ENCODE data around the gene CHPF. TPM values are rescaled to one million over a fixed set of nuclear protein-coding genes. Genes with fewer than 3 reads are reported as not detected.
A peak's percentile ranks its signal among the peaks of the same experiment; 100 is the strongest.

CHPF gene
- total RNA-seq, 1 experiment from 2014 or later = 73.7 TPM

DNA sequence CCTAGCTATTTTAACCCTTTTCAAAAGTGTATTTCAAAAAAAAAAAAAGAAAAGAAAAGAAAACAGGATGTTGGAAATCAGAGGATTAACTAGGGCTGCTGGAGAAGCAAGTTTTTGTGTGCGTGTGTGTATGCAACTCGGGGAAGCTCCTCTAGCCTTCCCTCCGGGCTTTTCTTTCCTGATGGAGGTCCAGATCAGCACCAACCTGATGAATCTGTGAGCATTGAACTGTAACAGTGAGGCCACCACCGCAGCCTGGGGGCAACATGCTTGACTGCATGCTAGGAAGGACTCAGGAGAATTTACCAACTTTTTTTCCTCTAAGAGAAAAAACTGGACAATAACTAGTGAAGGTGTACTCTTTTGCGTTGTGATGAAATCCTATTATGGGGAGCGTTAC lies 25.4 kb upstream of the CHPF start:
- DNase-seq (ENCODE audit: low read depth) = peak; percentile 60

- DNase-seq (ENCODE audit: low read depth) = no peak
Measured at GRCh38 chr2:219567791-219568361, 24.3 kb upstream of the CHPF start.

GRCh38 chr2:219567131-219567530 lies 23.5 kb upstream of the CHPF start:
- no peak for DNase-seq (ENCODE audit: low read depth)

- DNase-seq (ENCODE audit: low read depth) = no peak
Measured at GRCh38 chr2:219566640-219567039, 23.0 kb upstream of the CHPF start.

DNA sequence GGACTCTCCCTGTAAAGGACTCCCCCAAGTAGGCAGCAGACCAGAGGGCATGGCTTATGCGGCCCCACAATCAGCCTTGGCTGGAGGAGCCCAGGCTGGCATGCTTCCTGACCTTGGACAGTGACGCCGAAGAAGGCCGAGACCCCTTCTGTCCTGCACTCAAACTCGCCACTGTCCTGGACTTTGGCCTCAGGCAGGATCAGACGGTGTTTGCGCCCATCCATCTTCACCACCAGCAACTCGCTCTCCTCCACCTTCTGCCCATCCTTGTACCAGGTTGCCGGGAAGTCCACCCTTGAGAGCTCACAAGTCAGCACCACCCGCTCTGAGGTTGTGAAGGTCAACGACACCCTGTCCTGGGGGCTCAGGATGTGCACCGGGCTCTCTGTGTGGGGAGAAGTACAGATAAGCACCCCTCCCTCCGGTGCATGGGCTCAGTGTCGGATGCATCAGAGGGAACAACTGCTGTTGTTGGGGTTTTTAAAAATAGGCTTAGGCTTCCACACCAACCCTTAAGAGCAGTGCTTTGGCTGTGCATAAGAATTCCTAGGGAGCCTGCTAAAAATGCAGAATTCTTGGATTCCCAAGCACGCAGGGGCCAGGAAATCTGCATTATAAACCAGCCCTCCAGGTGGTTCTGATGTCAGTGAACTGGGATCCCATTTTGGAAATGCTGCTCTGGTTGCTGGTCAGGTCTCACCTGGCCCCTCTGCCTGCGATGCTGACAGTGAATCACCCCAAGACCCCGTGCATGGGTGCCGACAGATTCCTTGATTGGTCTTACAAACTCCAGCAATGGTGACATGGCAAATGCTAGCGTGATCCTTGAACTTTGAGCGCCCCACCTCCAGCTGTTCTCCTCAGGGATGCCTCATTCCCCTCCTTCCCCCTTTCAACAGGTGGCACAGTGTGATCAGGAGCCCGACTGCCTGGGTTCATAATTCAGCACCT lies 21.8 kb upstream of the CHPF start:
- DNase-seq (ENCODE audit: low read depth) = no peak

GRCh38 chr2:219563271-219563928 lies 19.8 kb upstream of the CHPF start:
- DNase-seq (ENCODE audit: low read depth) = no peak

DNA sequence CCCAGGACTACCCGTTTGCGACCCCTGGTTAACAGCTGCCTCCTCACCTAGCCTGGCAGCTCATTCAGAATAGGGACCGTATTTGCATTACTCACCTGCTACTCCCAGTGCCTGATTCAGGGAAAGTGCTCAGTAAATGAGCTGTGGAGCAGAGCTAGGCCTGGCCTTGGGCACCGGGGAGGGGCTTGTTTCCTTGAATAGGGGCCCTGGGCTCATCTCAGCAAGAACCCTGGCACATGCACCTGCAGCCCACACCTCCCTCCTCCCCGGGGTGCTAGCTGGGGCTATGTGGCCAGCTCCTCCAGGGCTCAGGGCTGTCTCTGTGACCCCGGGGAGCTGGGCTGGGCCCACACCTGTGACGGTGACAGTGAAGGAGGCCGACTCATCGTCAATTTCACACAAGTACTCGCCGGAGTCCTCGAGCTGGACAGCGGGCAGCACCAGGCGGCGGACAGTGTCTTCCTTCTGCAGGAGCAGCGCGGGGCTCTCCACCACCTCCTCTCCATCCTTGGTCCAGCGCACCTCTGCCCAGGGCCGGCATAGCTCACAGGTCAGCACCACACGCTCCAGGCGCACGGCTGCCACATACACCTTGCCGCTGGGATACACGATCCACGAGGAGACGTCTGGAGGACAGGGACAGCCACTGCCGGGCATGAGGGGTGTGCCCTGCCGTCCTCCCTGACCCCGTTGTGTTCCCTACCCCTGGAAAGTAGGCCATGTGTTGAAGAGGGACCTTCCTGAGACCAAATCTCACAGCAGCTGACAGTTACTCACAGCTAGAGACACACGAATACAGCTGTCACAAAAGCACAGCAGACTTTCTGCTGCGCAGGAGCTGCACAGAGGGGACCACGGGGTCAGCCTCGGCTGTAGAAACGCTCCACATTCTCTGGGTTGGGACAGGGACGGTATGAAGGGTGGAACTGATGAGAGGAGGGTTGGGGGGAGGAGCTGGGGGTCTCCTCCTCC lies 18.7 kb upstream of the CHPF start:
- DNase-seq (ENCODE audit: low read depth) = no peak

- DNase-seq (ENCODE audit: low read depth) = no peak
Measured at GRCh38 chr2:219561179-219562048, 17.8 kb upstream of the CHPF start.

DNA sequence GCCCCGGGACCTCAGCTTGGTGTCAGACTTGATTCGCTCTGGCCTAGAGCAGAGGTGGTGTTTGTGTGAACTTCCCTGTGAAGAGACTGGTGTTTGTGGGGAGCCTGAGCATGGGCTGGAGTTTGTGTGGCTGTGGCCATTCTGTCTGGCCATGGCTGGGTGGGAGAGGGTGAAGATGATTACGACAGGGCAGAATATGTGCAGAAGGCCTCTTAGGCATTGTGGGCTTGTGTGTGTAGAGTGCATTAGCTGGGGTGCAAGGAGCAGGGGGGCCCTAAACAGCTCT lies 17.2 kb upstream of the CHPF start:
- no peak for DNase-seq (ENCODE audit: low read depth)

DNA sequence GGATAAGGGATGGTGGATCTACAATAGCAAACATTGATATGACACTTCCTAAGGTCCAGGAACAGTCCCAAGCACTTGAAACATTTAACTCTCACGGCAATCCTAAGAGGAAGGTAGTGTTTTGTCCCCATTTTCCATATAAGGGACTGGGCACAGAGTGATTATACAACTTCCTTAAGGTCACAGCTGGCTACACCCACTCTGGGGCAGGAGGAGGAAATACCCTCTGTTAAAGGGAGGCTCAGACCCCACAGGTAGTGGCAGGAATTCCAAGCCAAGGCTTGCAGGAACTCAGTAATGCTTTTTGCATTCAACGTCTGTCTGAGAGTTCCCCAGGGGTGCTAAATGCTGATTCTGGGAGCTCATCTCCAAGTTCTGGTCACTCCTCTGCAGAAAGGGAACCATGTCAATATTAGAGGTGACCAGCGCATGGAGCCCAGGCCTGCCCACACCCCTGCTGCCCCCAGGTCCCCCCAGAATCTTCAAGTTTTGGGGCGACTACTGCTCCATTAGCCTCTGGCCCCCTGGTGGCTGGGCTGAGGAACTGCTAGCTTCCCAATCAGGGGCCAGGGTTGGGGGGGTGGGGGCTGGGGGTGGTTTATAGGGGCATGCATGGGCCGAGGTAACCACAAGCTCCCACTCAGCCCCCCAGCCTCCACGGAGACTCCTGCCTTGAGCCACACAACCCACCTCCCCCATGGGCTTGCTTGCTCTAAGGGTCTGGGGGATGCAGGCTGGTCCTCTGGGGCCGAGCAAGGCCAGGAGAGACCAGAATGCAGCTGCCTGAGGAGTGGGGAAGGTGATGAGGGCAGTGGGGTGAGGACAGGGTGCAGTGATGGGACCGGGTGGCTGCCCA lies 16.7 kb upstream of the CHPF start:
- no peak for DNase-seq (ENCODE audit: low read depth)

GRCh38 chr2:219559156-219559915 lies 15.7 kb upstream of the CHPF start:
- no peak for DNase-seq (ENCODE audit: low read depth)

- DNase-seq (ENCODE audit: low read depth) = no peak
Measured at GRCh38 chr2:219557791-219558785, 14.5 kb upstream of the CHPF start.

GRCh38 chr2:219557320-219557719 lies 13.7 kb upstream of the CHPF start:
- no peak for DNase-seq (ENCODE audit: low read depth)

GRCh38 chr2:219556413-219556812 lies 12.8 kb upstream of the CHPF start:
- DNase-seq (ENCODE audit: low read depth) = no peak

GRCh38 chr2:219555956-219556355 lies 12.3 kb upstream of the CHPF start:
- no peak for DNase-seq (ENCODE audit: low read depth)

DNA sequence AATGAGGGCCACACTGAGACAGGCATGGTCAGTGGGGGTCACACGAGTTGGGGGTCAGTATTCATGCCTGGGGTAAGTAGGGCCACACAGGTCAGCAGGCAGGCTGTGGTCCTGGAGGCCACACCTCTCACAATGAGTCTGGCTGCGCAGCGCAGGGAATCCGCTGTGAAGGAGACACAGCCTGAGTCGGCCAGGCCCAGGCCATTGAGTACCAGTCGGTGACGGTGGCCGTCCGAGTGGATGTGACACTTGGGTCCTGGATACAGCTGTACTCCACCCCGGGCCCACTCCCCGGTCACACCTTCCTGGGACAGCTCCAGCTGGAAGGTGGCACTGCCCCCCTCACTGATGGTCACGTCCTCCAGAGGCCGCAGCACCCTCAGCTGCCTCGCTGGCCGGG lies 10.7 kb upstream of the CHPF start:
- no peak for DNase-seq (ENCODE audit: low read depth)

DNA sequence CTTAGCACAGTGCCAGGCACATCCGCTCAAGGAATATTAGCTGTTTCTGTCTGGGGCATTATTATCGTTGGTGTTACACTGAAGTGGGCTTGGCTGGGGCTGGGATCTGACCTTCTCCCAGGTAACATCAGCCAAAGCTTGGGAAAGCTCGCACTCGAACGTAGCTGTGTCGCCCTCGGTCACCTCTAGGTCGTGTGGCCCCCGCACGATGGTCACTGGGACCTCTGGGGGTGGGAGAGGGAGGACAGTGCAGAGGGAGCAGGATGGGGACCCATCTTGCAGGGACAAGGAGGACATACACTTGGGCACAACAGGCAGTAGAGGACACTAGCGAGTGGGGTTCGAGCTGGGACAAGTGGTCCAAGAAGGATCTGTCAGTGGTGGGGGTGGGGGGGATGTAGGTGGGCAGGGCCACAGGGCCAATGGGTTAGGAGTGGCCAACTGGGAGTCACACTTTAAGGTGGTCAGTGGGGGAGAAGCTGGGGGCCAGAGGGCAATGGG lies 9.9 kb upstream of the CHPF start:
- no peak for DNase-seq (ENCODE audit: low read depth)

DNA sequence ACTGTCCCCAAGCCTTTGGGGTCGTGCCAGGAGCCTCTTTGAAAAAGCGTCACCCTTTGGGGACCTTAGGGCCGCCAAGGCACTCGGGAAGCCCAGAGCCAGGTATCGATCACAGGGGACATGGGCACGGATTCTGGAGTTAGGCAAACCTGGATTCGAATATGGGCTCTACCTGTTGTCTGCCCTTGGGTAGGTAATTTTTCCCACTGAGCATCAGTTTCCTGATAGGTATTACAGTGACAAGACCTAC lies 9.5 kb upstream of the CHPF start:
- DNase-seq (ENCODE audit: low read depth) = no peak

All from RPMI7951 (cell line).